Peyer's patch (tissue), 4 donors: ENCODE results near the gene ARID1B.

Source experiments
- CTCF ChIP-seq, 6 experiments: fragments of 450-650 bp in 4 of 6; fragments of 200-600 bp in 2 of 6; sonication (generic) in 1 of 6; IDR thresholded peaks; one replicate each; pipeline ENCODE4 v1.5.1; 2017 to 2019; ENCODE audit warnings: antibody characterized with exemption in 6 of 6, mild to moderate bottlenecking in 3 of 6, moderate library complexity in 1 of 6
- POLR2A ChIP-seq, 2 donors: fragments of 450-650 bp; IDR thresholded peaks; one replicate each; pipeline ENCODE4 v1.5.1; 2017; ENCODE audit warnings: antibody characterized with exemption in 2 of 2, mild to moderate bottlenecking in 2 of 2, moderate library complexity in 2 of 2

DNA sequence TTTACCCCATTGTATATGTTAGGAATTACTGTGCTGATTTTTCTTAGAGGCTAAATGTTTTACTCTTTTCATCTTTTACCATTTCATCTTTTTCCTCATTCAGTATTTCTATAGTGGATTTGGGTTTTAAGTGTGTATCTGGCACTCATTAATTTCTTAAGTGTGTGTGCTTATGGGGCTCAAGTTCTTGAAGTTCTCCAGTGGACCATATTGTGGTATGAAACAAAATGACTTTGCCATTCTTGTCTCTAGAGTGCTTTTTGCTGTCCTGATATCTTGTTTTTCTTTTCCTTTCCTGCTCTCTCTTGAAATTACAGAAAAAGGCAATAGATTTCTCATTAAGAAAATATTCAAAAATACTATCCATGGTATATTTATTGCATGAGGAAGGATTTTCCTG is 123.1 kb downstream of the ARID1B start:
- TF ChIP-seq CTCF (IDR thresholded peaks at IDR 0.05) (no peak), POLR2A (IDR thresholded peaks at IDR 0.05) (no peak)
